LoVo (cell line): Measurements from ENCODE around the gene VAV2.

Source experiments
- DNase-seq: peaks from one replicate; pipeline ENCODE4 v3.0.0-alpha.2; 2016; ENCODE audit warnings: low spot score

VAV2 gene

DNA sequence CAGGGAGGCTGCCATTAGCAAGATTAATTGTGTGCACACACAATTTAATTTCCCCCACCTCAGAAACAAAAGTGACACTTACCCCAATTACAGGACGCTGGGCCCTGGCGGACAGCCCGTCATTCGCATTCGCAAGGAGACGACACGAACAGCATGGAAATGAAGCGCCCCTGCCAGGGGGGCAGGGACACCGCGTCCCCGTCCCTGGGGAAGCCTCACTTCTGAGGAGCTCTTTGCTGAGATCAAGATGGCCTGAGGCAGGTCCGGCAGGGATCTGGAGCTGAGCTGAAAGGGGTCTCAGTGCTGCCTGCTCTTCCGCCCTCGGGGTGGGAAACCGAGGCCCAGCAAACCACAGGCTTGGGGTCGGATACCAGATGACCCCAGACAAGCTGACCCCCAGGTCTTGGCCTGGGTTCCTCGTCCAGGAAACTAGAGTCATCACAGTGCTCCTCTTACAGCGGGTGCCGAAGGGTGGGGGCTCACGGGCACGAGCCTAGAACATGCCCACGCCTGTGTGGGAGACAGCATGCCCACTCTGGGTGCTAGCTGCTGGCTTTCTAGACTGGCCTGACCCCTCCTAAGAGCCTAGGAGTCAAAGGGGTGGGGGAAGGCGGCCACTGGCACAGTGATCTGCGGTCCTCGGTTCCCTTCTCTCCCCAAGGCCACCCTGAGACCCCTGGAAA, 103.2 kb downstream of the VAV2 start:
- no peak for DNase-seq

DNA sequence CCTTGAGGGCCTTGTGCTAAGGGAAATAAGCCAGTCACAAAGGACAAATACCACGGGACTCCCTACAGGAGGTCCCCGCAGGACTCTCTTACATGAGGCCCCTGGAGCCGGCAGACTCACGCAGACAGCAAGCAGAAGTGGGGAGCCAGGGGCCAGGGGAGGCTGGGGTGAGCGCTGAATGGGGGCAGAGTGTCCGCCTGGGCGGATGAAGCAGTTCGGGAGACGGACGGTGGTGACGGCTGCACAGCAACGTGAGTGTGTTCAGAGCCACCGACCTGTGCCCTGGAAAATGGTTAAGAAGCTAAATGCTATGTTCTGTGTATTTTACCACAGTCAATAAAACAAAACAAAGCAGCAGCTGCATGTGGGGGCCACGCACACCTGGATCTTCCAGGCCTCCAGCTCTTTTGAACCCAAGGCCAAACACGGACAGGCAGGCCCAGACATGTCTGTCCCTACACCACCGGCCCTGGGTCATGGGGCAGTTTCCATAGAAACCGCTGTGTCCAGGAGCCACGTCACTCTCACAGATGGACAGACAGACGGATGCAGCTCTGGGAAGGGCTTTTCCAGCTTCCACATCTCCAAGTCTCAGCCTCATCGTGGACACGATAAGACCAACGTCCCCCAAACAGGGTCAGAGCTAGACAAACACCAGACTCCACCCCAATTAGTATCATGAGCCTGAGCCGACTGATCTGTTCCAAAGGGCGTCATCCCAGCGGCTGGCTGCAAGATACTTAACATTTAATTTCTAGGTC, 103.9 kb downstream of the VAV2 start:
- DNase-seq: no peak

DNA sequence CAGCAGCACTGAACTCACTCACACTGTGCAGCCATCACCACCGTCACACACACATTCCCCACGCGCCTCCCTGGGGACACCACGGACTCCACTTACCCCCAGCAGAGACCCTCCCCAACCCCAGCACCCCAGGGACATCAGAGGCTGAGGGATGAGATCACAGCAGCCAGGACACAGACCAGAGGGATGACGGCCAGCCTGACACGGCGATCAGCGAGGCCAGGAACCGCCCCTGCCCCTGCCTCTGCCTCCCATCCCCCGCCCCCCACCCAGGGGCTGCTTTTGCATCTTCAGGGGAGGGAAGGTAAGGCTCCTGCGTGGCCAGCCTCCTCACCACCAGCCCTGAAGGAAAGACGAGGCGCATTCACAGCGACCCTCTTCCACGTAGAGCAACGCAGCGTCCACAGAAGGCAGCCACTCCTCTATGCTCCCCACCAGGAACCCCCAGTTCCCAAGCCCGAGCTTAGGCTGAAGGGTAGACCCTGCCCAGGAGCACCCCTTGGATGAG, 104.5 kb downstream of the VAV2 start:
- DNase-seq: no peak

DNA sequence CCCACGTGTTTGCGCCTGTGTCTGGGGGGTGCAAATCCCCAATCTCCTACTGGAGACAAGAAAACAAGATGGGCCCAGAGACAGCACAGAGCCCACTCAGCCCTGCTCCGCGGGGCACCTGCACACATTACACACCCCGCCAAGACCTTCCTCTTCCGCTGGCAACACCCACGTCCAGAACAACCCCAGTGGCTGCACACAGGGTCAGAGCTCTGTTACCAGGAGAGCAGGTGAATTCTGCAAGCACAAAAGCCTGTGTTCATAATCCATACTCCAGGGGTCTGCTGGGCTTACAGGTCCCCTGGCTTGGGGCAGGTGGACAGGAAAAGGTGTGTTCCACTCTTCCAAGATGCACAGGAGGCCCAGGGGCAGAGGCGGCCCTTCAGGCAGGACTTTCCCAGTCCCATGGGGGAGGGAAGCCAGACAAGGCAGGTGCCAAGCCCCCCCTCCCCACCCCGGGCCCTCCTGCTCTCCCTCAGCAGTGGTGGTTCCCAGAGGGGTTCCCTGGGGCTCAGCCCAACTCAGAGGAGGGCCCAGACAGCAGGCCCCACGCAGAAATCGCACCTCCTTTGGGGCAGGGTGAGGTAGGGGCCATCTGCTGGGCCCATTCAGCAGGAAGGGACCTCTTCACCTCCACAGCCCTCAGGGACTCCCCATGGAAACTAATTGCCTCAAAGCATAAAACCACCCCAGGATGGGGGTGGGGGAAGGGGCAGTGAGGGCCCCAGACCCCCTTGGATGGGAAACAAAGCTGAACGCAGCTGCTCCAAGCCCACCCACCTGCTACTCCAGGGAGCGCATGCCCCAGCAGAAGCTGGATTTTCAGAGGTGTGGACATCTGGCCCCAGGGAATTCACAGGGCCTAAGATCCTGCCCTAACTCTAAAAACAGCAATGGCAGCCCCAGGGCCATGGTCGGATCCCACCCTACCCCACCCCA, 105.3 kb downstream of the VAV2 start:
- DNase-seq: no peak

DNA sequence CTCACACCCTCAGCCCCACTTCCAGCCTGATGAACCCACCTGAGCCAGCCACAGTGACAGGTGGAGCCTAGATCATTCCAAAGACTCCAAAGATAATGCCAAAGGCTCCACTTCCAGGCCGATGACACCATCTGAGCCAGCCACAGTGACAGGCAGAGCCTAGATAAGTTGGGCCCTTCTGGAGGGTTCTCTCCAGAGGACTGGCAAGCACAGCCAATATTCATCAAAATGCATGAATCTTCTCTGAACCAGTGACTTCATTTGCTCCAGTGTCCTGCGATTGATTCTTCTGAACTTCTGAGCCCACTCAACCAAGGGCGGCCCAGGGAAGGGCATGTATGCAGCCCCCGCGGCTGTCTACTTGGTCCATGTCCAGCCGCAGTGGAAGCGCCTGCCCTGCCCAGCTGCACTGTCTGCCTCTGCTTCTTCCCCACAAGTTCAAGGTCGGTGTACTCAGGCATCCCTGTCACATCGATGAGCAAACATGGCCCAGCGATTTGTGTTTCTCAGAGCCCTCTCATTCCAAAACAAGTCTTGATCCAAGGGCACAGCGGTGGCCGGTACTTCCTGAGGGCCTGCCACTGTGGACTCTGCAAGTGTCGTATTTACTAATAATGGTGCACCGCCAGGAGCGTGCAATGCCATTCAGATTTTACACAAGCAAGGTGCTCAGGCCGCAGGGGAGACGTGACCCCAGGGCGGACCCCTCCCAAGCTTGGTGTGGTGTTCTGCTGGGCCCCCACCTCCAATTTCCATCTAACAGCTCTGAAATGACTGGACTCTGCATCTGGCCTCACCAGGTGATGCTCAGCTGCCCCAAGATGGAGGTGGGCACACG, 107.0 kb downstream of the VAV2 start:
- no peak for DNase-seq

DNA sequence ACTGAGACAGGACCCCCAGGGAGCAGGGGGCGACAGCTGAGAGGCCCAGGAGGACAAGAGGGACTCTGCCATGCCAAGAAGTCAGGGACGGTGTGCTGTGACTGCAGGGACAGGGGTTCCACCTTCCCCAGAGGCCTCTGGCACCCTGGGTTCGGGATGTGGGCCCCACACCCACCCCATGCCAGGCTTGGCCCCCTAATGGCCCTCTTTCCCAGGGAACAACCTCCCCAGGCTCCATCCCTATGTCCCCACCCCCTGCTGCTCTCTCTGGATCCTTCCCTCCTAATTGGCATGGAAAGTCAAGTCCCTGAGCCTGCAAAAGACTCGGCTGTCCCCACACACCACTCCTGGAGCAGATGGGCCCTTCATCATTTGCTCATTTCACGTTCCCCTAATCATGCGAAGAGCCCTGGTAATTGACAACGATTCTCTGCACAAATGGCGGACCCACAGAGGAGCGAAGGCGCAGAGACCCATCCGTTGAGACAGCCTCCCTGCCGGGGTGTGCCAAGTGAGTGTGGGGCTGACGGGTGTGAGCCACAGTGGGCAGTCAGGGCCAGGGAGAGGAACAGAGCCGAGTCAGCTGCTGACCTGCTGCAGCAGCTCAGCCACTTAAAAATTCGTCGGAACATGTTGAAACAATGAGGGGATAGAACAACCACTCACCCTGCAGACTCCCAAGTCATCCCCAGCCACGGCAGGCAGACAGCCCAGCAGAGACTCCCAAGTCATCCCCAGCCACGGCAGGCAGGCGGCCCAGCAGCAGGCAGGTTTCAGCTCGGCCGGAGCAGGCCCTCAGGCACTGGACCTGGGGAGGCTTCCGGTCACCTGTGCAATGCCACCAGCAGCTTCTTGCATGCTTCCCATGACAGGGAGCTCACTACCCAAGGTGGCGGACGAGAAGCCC, 109.0 kb downstream of the VAV2 start:
- no peak for DNase-seq

DNA sequence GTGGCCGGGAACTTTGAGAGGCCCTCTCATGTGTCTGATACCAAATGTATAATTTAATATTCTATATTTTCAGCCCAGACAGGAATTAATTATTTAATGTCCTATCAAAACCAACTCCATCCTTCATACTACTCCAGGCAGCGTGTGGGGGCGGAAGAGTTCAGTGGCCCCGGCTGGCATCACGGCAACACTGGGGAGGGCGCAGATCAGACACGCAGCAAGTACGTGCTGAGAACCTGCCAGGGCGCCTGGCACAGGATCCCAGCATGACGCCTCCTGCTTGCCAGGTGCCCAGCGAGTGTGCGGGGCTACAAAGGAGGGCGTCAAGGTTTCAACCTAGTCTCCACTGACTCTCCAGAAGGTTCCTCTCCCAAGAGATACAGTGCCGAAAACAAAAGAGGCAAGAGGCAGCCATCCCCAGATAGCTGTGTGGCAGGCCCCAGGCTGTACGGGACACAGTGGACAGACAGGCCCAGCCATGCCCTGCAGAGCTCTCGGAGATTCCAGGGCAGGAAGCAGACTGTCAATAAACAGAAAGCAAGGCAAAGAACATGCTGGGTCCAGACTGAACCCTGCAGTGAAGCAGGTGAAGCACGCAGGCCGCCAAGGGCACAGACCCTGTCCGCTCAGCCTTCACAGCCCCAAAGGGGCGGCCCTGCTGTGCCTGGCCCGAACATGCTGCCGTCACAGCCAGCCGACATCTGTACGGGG, 110.3 kb downstream of the VAV2 start:
- no peak for DNase-seq

DNA sequence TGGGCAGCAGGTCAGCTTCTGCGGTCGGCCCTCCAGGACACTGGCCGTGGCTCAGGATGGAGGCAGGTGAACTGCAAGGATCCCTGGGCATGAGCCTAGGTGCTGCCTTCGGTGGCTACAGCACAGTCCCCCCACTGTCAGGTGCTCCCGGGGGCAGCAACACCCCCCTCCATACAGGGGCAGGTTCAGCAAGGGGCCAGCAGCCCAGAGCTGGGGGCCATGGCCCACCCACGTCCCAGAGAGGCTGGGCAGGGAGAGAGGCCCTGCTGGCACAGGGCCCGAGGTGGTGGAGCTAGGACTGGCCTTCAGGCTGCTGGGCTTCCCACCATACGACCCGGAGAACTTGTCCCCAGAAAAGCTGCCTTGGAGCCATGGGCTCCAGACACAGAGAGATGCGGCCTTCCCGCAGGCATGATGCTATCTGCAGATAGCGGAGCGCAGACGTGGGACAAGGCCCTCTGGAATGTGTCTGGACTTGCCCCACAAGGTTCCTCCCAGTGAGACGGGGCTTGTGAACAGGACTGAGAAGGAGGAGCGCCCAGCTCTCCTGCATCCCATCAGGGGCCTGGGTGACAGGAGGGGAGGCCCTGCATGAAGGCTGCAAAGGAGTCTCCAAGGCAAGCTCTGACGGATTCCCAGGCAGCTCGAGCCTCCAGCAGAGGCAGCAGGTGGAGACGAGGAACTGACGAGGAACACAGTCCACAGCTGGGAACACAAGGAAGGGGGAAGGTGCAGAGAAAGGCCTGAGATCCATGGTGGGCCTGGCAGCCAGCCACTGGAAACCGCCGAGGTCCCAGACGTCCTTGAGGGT, 111.1 kb downstream of the VAV2 start:
- no peak for DNase-seq

DNA sequence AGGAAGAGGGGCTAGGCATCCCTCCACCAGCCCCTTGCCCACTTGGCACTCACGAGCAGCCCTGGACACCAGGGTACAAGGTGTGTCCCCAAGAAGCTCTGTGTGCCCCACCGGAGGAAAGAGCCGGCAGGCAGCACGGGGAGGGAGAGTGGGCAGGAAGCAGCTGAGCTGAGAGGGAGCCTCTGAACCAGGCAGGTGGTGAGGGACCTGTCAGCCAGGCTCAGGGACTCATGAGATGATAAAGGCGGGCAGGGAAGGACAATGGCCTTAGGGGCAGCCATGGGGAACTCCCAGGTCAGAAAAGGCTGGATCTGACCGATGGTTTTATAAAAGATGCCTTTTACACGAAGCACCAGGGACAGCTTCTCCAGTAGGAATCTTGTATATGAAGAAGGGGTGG, 112.0 kb downstream of the VAV2 start:
- no peak for DNase-seq

DNA sequence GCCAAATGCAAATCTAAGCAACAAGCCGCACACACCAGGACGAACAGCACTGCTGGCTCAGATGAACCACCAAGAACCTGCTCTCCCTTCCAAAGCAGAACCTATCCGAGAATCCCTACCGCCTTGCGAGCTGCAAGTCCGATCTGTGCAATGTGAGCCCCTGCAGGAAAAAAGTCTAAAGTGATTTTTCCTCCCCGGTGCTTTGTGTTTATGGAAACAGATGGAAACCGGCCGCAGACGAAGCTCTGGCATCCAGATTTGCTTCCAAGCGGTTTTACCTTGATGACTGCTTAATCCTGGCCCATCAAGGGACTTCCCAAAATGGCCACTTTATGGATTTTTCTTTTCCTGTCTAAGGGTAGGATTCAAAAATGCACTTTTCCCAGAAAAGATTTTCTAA, 112.5 kb downstream of the VAV2 start:
- DNase-seq: no peak

DNA sequence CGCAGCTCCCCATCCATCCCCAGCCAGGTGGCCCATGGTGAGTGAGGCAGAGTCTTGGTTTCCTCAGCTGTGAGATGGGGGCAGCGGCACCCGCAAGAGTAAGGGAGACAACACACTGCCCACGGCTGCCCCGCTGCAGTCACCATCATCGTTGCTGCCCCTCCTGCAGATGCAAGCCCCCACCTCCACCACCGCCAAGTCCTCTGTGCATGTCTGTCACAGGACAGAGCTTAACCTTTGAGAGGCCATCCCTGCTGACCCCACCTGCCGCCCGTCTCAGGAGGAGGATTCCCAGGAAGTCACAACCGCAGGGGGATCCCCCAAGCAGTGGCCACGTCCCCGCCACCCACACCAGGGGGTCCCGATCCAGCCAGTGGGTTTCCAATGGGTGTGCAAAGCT, 113.7 kb downstream of the VAV2 start:
- no peak for DNase-seq

DNA sequence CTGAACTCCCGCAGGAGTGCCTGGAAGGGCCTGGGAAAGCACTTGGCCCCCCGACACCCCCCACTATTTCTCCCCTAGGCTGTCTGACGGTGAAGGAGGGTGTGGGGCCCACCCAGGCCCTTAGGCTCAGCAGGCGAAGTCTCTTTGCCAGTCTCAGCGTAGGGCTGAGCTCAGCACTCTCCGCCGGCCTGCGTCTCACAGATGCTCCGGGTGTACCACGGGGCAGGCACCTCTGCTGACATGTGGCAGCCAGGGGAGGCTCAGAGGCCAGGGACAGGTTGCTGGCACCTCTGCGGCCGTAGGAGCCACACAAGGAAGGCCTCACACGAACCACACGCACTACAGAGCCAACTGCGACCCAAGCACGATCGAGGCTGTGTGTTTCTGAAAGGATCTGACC, 114.2 kb downstream of the VAV2 start:
- no peak for DNase-seq

DNA sequence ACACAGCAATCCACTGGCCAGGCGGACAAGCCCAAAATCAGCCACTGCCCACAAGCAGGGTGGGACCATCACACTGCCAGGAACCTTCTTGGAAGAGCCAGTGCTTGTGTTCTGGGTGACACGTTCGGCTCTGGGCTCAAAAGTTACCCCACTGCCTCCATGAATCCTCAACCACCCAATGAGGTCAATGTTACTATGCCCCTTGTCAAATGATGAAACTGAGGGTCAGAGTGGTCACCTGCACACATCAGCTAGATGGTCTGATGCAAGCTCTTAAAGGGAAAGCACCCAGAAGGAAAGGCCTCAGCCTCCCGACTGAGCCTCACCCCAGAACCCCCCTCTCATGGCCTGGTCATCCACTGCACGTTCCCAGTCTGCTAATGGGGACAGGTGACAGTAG, 114.8 kb downstream of the VAV2 start:
- DNase-seq: no peak

DNA sequence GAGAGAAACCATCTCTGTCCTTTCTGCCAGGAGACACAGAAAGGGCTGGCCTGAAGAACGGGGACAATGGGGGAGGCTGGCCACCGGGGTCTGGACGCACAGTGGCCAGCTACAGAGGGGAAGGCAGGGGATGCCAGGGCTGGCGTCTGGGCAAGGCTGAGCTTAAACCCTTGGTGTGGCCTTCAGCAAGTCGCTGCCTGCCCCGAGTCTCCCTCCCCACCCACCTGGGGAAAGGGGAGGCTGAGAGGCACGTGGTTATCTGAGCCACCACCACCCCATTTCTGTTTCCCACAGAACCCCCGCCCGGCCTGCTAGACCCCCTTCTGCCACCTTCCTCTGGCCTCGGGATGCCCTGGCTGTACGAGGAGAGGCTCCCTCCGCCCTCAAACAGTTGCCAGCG, 115.3 kb downstream of the VAV2 start:
- DNase-seq: no peak

DNA sequence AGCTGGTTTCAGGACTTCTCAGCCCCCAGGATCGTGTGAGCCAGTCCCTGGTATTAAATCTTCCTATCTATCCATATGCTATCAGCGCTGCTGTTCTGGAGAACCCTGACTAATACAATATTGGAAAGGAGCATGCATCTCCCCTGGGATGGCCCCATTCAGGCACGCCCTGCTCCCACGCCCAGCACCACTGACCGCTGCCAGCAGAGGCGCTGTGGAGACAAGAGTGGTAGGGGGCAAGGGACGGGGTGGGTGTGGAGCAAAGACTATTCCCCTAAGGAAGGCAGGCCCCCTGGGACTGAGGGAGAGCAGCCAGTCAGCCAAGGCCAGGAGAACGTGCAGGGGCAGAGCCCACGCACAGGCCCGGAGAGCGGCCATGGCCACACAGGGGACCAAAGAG, 116.0 kb downstream of the VAV2 start:
- DNase-seq: no peak

DNA sequence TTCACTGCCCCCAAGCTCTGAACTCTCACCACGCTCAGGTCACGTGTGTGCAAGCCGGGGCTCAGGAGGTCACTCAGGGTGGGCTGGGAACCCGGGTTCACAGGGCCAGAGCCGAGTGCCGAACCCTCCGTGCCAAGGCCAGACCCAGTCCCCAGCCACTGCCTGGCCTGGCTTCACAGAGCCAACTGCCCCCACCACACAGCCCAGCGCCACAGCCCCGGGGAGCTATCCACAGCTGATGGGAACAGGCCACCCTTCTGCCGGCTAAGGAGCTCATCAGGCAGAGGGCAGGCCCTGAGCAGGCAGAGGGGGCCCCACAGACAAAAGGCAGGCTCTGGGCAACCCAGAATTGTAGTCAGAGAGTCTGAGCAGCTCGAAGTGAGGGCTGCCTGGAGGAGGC, 117.0 kb downstream of the VAV2 start:
- no peak for DNase-seq

DNA sequence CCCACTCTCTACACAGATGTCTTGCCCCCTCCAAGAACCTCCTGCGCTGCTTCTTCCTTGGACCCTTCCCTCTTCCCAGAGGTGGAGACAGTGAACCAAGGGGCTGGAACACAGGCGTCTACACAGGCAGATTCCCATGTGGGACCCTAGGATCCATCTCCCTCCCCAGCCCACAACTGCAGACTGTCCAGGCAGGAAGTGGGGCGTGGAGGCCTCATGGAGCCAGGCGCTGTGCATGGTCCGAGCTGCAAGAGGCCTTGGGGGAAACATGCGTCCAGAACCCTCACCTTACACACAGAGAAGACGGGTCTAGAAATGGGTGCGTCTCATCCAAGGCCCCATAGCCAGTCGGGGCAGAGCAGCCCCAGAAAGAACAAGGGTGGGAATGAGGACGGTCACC, 117.5 kb downstream of the VAV2 start:
- no peak for DNase-seq

DNA sequence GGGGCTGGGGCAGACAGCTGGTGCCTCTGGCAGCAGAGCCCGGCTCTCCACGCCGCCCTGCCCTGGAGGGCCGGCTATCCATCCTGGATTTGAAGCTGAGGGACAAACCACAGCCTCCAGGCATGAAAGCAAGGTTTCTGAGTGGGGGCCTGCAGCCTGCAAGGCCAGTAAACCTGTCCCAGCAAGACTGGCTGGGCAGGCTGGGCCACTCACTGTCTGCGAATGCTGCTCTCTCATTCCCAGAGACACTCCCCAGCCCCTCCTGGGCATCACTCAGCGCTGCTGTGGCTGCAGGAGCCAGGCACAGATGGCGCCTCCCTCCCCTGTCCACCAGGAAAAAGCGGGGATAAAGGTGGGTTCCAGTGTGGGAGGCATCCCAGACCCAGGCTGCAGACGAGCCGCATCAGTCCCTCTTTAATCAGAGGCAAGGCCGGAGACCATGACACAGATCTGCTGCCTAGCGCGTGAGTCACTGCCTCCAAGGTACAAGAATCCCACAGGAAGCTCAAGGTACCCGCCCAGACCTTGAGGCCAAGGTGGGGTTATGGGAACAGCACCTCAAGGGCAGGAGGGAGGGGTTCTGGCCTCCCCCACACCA, 118.0 kb downstream of the VAV2 start:
- peak; percentile 54 for DNase-seq

DNA sequence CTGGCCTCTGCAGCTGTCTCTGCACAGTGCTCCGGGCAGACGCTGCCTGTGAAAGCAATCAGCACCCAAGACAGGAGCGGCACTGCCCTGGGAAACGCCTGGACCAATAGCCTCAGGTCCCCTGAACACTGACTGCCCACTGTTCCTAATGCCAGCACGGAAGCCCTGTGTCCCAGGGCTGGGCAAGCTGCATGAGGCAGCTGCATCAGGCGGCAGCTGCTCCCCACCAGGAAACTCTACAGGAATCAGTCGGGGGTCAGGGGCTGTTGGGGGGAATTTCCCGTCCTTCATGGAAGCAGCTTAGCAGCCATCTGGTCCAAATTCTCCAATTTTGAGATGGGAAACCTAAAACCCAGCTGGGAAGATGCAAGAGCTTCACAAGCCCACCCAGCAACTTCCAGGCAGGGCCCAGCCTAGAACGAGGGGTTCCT, 118.6 kb downstream of the VAV2 start:
- no peak for DNase-seq
